HG03571 (cell line): ENCODE data around the gene STX8.

Experiments used
- ATAC-seq: cut with Tn5 transposase; IDR thresholded peaks from one replicate; pipeline ENCODE4 v1.9.1; 2021; ENCODE audit not compliant: unreplicated experiment

Gene STX8

DNA sequence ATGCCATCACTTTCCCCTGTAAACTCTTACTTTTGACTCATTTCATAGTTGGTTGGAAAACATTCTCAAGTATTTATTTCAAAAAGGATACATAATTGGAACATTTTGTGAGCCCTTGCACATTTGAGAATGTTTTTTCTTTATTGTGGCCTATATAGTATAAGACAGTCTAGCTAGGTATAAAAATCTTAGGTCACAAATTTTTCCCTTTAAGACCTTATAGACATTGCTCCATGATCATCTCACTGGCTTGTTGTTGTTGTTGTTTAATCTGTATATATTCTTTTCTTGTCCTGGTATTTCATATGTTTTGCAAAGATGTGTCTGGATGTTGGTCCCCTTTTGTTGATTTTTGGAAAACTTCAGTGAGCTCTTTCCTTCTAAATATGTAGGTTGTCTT, 360.2 kb downstream of the STX8 start:
- ATAC-seq, result no peak

DNA sequence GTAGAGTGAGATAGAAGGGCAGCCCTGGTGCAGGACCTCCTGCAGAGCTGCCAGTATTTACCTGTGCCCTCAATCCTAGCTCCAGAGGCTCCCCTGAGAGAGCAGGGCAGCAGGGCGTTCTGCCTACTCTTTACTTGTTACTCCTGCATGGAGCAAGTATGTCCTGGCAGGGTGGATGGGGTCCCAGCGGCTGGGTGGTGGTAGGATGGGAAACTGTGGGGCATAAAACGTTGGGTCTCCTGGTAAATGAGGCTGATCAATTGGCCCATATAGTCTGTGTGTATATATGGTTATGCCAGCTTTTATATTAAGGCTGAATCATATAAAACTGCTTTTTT, 362.3 kb downstream of the STX8 start:
- ATAC-seq, result no peak

DNA sequence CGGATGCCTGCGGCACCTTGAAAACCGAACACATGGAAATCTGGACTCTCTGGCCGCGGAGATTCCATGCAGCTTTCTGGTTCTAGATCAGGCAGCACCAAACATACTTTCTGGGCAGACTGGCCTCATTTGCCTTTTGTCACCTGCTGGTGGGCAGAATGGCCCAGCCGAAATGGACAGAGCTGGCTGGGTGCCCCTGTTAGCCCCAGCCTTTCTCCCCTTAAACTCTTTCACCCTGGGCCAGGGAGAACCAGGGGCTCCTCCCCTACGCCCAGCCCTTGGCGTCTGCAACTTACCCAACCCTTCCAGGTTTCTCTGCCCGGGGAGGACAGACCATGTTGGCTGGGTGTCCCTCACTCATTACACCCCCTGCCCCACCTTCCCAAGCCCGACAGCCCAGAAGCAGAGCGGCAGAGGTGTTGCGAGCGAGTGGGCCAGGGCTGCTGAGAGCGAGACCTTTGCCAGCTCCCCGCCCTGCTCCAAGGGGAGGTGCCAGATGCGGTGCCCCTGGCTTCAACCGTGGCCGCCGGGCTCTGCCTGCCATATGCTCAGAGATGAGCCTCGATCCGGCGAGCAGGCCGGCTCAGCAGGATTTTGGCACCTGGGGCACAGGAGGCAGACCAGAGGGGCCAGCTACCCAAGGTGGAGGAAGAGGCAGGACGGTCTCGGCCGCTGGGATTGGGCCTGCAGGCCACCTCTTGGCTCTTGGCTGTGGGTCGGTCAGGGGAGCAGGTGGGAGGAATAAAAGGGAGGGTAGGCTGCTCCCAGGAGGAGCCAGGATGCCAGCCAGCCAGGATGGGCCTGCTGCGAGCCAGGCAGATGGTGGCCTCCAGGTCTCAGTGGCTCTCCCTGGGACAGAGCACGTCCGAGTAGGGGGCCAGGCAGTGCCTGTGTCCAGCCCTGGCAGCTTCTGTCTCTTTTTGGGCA, 363.0 kb downstream of the STX8 start:
- no peak for ATAC-seq

DNA sequence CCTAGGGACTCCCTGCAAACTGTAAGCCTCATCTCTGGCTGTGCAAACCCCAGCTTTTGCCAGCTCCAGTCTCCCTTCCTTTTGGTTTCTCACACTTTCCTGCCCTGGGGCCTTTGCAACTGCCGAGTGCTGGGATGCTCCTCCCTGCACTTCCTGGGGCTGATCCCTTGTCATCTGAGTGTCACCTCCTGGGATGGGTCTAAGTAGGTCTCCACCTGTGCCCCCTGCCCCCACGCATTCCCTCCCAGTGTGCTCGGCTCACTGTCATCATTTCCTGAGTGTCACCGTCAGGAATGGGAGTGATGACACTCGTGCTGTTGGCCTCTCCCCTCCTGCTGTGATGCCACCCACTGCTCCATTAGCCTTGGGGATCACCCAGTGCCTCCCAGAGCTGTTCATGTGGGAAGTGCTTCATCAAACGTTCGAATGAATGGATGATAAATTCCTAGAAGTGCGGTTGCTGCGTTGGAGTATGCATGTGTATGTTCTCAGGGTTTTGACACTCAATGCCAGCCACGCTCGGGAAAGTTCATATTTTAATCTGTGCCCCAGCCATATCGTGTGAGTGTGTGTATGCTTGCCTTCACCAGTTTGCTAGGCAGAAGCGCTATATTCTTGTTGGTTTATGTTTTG, 364.4 kb downstream of the STX8 start:
- no peak for ATAC-seq

DNA sequence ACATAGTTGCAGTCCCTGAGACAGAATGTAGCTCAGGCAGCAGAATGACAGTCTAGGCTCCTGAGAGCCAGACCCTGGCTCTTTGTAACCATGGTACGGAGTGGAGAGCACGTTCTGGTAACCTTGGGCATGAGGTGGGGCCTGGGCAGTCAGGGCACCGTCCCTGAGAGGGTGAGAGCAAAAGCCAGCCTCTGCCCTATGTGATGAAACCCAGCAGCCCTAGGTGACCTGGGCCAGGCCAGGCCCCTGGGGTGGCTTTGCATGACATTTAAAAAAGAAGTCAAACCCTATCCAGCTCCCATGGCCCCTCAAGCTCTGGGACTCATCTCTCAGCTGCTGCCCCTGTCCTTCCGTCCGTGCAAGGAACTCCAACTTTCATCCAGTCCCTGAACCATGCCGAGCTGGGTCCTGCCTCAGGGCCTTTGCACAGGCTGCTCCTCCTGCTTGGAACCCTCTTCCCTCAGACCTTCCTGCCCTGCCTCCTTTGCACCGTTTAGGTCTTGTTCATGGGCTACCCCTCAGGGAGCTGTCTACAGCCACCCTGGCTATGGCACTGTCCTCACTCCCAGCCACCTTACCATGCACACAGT, 365.7 kb downstream of the STX8 start:
- ATAC-seq, result no peak

DNA sequence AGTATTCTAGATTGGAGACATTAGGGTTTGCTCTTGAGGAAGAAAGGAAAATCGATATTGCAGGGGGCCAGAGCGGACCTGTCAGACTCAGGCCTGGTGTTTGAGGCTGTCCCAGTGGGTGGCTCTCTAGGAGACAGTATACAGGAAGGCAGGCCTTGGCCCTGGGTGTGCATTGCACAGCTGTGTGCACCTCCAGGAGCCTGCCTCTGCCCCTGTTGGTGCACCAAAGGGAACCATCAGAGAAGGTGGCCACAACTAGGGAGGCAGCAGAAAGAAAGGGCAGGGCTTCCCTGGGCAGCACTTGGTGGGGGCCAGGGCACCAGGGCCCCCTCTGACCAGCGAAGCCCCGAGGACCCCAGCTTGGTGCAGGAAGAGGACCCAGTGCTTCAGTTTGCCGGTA, 366.3 kb downstream of the STX8 start:
- ATAC-seq, result no peak

DNA sequence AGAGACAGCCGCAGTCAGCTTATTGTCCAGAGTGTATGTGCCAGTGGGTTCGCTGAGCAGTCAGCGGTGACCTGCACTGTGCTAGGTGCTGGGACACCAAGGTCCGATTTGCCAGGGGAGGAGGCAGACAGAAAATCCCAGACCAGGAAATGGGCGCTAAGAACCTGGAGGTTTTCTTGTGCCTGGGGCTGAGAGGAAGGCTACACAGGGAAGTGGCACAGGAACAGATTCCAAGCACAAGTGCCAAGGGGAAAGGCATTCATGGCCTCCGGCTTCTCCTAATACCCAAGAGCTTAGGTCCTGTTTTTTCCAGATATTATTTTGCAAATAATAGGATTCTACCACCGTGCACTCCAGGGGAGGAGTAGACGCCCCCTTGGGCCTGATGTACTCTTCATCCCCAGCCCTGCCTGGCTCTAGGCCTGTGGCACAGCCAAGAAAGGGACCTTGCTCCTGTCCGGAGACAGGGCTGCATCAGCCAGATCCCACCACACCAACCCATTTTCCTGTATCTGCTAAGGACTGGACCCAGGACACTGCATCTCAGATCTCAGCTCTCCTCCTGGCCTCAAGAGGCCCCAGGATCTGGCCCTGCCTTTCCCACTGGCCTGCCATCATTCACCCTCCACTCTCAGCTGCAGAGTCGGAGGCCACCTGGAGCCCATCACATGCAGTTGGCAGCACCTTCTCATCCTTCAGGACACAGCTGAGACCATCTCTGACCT, 367.1 kb downstream of the STX8 start:
- ATAC-seq, result no peak

DNA sequence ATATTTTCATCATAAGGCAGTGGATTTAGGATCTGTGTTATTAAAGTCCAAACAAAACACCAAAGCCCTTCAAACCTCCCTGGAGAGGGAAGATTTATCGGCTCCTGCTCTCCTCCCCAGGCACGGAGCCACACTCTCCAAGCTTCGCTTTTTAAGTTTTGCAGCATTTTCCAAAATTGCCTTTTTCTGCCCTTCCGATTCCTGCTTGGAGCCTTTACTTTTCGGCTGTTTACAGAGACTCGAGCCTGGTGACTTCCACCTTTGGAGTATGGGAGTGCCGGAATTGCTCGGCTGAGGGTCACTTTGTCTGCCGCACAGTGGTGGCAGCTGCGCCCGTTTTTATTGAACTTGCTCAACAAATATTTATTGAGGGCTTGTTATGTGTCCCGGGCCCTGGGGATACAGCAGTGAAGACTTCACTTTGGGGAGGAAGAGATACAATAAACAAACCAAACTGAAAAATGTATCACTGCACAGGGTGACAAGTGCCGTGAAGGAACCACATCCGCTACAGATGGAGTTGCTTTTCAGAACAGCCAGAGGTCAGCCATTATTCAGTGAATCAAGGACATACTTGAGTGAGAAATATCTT, 368.8 kb downstream of the STX8 start:
- no peak for ATAC-seq

DNA sequence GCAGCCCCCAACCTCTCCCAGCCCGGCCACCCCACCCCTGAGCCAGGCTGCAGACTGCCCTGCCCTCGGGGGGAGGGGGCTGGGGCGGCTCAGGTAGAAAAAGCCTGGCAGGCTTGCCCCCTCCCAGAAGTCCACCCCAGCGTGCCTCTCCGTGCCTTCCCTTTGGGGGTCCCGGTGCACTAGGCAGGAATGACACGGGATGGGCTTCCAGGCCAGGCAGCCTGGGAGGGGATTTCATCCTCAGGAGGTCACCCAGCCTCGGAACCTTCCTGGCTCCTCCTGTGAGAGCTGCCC, 369.3 kb downstream of the STX8 start:
- no peak for ATAC-seq

DNA sequence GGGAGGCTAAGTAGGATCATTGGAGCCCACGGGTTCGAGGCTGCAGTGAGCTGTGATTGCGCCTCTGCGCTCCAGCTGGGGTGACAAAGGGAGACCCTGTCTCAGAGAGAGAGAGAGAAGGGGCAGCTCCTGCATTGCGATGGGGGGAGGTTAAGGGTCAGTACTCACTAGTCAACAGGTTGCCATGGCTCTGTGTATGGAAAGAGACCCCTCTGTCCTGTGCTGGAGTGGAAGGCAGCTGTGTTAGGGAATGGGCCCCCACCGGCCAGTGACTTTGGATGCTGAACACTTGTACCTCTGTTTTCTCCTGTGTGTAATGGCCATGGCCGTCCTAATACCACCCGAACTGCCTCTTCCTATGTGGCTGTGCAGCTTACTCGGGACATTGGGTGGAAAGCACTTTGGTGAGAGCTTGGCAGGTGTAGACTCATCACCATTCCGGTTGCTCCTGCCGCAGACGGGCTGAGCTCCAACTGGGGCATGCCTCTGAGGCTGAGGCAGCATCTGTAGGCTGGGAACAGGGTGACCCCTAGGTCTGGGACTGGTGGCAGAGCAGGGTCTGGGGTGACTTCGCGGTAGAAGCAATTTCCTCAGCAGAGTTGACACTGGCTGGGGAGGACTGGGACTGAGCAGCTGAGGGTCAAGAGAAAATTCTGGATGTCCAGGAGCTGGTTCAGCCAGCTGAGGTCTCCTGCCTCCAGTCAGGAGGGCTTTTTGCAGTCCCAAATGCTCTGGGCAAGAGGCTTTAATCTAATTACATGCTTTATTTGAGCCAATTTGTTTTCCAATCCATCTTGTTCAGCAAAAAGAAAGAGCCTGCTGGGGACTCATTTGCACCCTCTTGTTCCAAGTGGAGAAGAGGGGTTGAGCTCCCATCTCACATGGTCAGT, 369.9 kb downstream of the STX8 start:
- ATAC-seq, result no peak

DNA sequence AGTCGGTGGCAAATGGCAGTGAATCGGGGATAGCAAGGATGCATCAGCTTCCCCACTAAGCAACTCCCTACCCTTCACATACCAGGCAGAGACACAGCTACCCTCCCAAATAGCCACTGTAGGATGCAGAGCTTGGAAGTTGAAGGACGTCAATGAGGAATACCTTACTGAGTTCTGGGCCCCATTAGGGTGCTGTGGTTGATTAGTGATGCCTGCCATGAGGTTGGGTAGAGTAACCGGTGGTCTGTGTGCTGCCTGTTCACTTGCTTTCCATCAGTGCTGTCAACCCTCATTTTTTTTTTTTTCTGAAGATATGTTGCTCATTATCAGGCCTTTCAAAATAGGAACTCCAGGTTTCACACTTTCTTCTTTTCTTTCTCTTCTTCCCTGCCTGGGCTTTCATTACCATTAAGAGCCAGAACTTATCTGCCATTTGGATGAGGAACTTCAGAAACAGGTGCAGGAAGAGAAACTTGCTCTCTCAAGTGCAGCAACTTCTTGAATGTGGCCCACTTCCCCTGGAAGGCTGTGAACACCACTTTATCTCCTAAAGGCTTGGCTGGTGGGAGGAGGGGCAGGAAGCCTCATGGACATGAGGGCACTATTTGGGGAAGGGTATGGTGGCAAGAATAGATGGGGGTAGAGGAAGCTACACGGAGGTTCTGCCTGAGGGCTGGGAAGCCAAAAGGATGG, 370.8 kb downstream of the STX8 start:
- no peak for ATAC-seq

DNA sequence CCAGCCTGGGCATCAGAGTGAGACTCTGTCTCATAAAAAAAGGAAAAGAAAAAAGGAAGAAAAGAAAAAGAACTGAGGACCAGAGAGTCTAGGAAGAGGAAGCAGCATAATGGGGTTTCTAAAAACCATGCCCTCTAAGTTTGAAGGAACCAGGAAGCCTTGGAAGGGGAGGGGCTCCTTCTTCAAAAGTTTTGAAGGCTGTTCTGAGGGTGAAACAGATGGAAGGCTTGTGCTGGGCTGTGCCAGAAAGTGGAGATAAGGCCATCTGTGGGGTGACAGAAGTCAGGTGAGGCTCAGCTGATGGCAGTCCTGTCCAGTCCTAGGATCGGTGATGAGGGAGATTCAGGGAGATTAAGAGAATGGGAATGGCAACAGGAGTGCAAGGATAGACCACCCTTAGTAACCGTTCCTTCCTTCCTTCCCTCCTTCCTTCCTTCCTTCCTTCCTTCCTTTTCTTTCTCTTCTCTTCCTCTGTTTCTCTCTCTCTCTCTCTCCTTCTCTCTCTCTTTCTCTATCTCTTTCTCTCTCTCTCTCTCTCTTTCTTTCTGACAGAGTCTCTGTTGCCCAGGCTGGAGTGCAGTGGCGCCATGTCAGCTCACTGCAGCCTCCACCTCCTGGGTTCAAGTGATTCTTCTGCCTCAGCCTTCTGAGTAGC, 371.7 kb downstream of the STX8 start:
- ATAC-seq, result no peak

DNA sequence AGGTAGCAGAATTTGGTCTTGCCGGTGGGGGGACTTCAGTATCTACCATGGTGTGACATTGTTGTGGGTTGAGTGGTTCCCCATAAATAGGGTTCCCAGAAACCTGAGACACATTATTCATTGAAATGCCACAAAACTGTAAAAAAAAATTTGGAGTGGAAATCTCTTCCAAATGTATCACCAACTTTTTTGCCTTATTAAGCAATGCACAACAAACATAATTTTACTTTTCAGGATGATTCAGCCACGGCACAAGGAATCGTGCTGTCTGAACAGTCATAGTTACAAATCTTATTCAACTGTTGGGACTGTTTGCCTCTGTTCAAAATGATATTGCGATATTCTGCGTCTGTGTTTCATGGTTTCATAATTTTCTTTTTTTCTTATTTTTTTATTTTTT, 373.1 kb downstream of the STX8 start:
- ATAC-seq, result no peak

DNA sequence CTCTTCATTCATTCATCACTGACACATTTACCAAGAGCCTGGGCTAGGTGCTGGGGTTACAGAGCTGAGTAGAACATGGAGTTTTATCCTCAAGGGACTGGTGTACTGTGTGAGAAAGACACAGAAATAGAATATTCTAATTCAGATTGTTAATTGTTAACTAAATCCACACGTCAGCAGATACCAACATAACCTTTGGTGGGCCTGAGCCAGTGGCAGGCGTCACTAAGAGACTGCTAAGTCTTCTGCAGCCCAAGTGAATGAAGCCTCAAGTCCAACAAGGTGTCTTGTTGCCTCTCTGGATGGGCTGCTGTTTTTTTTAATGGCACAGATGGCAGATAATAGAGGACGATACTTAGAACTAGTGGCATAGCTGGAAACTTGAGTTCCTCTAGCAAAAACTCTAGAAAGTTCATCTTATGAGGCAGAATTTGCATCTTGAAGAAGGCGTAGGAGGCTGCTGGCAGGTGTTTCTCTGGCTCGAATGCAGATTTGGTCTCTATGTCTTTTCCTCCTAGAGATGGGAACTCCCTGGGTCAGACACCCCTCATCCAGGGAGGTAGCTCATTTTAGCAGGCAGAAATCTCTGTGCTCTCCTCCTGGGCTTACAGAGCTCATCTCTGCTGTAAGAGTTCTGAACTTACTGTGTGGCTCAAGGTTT, 374.8 kb downstream of the STX8 start:
- ATAC-seq, result no peak
